Right cardiac atrium (tissue), 5 donors: ENCODE measurements around the gene CAMTA1. TPM values are rescaled to one million over a fixed set of nuclear protein-coding genes. Genes with fewer than 3 reads are reported as not detected.

Source experiments
- ATAC-seq, 2 donors: fragments of 200-7000 bp; cut with Tn5 transposase; one replicate each; pipeline versions ENCODE4 v1.8.0 to v1.9.1; 2020; ENCODE audit warnings: moderate library complexity in 2 of 2, mild to moderate bottlenecking in 1 of 2
- DNase-seq, 3 donors: peaks; one replicate each; pipeline ENCODE4 v3.0.0-alpha.2; 2020
- H3K27ac ChIP-seq: one replicate; pipeline ENCODE4 v1.5.1; 2013; ENCODE audit warnings: mild to moderate bottlenecking, low read length, control low read depth, moderate library complexity
- H3K27me3 ChIP-seq: one replicate; pipeline ENCODE4 v1.6.1; 2013; ENCODE audit not compliant: control insufficient read depth, insufficient read depth
- H3K4me1 ChIP-seq: one replicate; pipeline ENCODE4 v1.6.1; 2013; ENCODE audit warnings: low read length; ENCODE audit not compliant: control insufficient read depth, insufficient read depth
- H3K4me3 ChIP-seq: one replicate; pipeline ENCODE4 v1.5.1; 2013; ENCODE audit warnings: low read length, control low read depth
- H3K9me3 ChIP-seq: one replicate; pipeline ENCODE4 v1.6.1; 2013; ENCODE audit warnings: low read length; ENCODE audit not compliant: control insufficient read depth
- whole genome bisulfite sequencing: extraction: QIAGEN DNeasy Blood & Tissue Kit; methylation state at CpG from one replicate; pipeline ENCODE4 v1.1.7; 2013; 5-methylcytosine and 5-hydroxymethylcytosine counted together
- intact Hi-C, 4 donors: fragments of 100-400 bp; cut with DNase I; formaldehyde crosslinking; loops; one replicate each; pipeline versions ENCODE4 v1.11.0 to v1.14.0; 2022 to 2023
- polyA plus RNA-seq: library from polyadenylated mRNA; stranded (reverse); fragments of 200-250 nt; gene quantifications from one replicate; pipeline ENCODE4 v1.2.3, GENCODE V29; 2013
- total RNA-seq, 4 donors: library from RNA; stranded (reverse); fragmentation: NEBNext Ultra II Directional; extraction: Animal tissue kit (Norgen Biotek cat#: 25700); gene quantifications; one replicate each; pipeline ENCODE4 v1.2.1, GENCODE V29; 2021
- donor health status: healthy with polysubstance abuse.
- donor health status: DM: no; HTN: yes; CAD: no.
- donor health status: DM: no; HTN: no; CAD: no.
- donor health status: DM: no; HTN: yes; CAD: no; lungs with severe emphysema.
- donor health status: DM: yes; HTN: yes; CAD: no.

Gene CAMTA1
- total and polyA plus RNA-seq, 5 donors, result 155 to 334 (median 164) TPM

GRCh38 chr1:6776895-6777294 lies 8.4 kb upstream of the CAMTA1 start:
- 76% methylated on average over 7 of the region's 7 CpGs for WGBS
- H3K9me3 ChIP-seq, result no peaks in the 10 kb centered on the region
- intact Hi-C loops, result loop anchor here in 1 of 4 donors (10.0 kb wide), 1 partner anchor 62 kb away; no protein-coding TSS in a partner anchor
- H3K27ac ChIP-seq, result no peak overlapping the region
- ATAC-seq, result no peak
- DNase-seq, result no peak
- H3K27me3 ChIP-seq, result no peaks in the 10 kb centered on the region
- H3K4me3 ChIP-seq, result no peak overlapping the region
- no peaks in the 10 kb centered on the region for H3K4me1 ChIP-seq

GRCh38 chr1:6777813-6778212 lies 7.4 kb upstream of the CAMTA1 start:
- 84% methylated on average over 7 of the region's 7 CpGs for WGBS
- ATAC-seq (no peak), DNase-seq (no peak)
- no peak overlapping the region for H3K4me3 ChIP-seq
- intact Hi-C loops, result loop anchor here in 1 of 4 donors (10.0 kb wide), 1 partner anchor 63 kb away; no protein-coding TSS in a partner anchor
- no peaks in the 10 kb centered on the region for H3K4me1 ChIP-seq
- H3K27me3 ChIP-seq, result no peaks in the 10 kb centered on the region
- H3K9me3 ChIP-seq, result no peaks in the 10 kb centered on the region
- H3K27ac ChIP-seq, result no peak overlapping the region

GRCh38 chr1:6779089-6779805 lies 6.0 kb upstream of the CAMTA1 start:
- no peak for DNase-seq
- Histone ChIP-seq H3K4me3 (no peak overlapping the region), H3K27ac (no peak overlapping the region), H3K27me3 (no peaks in the 10 kb centered on the region), H3K4me1 (no peaks in the 10 kb centered on the region), H3K9me3 (no peaks in the 10 kb centered on the region)
- intact Hi-C loops, result loop anchor here in 1 of 4 donors (10.0 kb wide), 1 partner anchor 64 kb away; no protein-coding TSS in a partner anchor
- whole genome bisulfite sequencing, result 80% methylated on average over 7 of the region's 7 CpGs
- ATAC-seq, result no peak

- DNase-seq (no peak), ATAC-seq (no peak)
- Histone ChIP-seq H3K27ac (no peak overlapping the region), H3K4me3 (no peak overlapping the region), H3K9me3 (no peaks in the 10 kb centered on the region), H3K27me3 (no peaks in the 10 kb centered on the region), H3K4me1 (no peaks in the 10 kb centered on the region)
- 97% methylated on average over 6 of the region's 6 CpGs for WGBS
- intact Hi-C loops, result loop anchor here in 1 of 4 donors (10.0 kb wide), 1 partner anchor 57 kb away; no protein-coding TSS in a partner anchor
Observed at GRCh38 chr1:6782151-6782550, 3.1 kb upstream of the CAMTA1 start.

GRCh38 chr1:6783221-6783620 lies 2.0 kb upstream of the CAMTA1 start:
- 93% methylated on average over 4 of the region's 4 CpGs for WGBS
- Histone ChIP-seq H3K4me3 (peak overlapping the region; percentile 86), H3K27ac (no peak overlapping the region), H3K27me3 (no peaks in the 10 kb centered on the region), H3K9me3 (no peaks in the 10 kb centered on the region), H3K4me1 (no peaks in the 10 kb centered on the region)
- intact Hi-C loops, result loop anchor here in 1 of 4 donors (10.0 kb wide), 1 partner anchor 58 kb away; no protein-coding TSS in a partner anchor
- DNase-seq (no peak), ATAC-seq (no peak)

GRCh38 chr1:6783936-6784559 lies 1.2 kb upstream of the CAMTA1 start:
- Histone ChIP-seq H3K27ac (peak overlapping the region; percentile 92), H3K9me3 (no peaks in the 10 kb centered on the region), H3K27me3 (no peaks in the 10 kb centered on the region), H3K4me3 (peak overlapping the region; percentile 86), H3K4me1 (no peaks in the 10 kb centered on the region)
- peak; percentile 1 to 17 for ATAC-seq
- intact Hi-C loops, result loop anchor here in 1 of 4 donors (10.0 kb wide), 1 partner anchor 59 kb away; no protein-coding TSS in a partner anchor
- no peak for DNase-seq
- under 1% methylated on average over 40 of the region's 40 CpGs for WGBS

DNA sequence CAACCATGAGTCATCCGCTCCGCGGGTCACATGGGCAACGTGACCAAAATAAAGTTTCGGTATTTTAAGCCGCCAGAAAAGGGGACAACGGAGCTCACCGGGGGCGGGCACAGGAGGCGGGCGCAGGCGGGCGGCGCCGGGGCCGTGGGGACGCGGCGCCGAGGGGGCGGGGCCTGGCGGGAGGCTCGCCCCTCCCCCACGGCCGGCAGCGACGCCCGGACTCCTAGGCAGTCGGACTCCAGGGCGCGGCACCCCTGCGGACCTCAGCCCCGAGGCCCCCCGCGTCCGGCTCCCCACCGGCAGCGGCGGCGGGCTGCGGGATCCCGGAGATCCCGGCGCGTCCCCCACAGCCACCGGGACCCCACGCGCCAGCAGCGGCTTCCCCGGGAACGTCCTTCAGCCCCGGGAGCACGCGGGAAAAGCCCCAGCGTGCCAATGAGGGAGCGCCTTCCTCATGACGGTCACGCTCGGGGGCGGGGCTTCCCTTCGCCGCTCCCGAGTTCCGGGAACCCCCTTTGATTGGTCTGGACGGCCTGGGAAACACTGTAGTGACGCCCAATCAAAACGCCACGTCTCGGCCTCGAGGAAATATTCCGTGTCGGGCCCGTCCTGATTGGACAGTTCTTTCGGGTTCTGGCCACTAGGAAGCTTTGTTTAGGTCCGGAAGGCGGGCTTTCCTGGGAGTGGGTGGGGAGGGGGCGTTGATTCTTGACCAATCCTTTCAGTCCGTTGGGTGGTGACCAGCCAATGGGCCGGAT lies 515 bp upstream of the CAMTA1 start:
- no peaks in the 10 kb centered on the region for H3K27me3 ChIP-seq
- DNase-seq (peak; percentile 100), ATAC-seq (peak; percentile 95)
- WGBS, result under 1% methylated on average over 79 of the region's 79 CpGs
- intact Hi-C loops, result loop anchor here in 1 of 4 donors (10.0 kb wide), 1 partner anchor 60 kb away; no protein-coding TSS in a partner anchor
- no peaks in the 10 kb centered on the region for H3K9me3 ChIP-seq
- H3K4me3 ChIP-seq, result peak overlapping the region; percentile 86
- peak overlapping the region; percentile 92 for H3K27ac ChIP-seq
- no peaks in the 10 kb centered on the region for H3K4me1 ChIP-seq

- DNase-seq (peak; percentile 39 to 82 (median 78)), ATAC-seq (peak in 1 of 2 donors; percentile 0)
- peak overlapping the region; percentile 89 for H3K27ac ChIP-seq
- intact Hi-C loops, result loop anchor here in 1 of 4 donors (10.0 kb wide), 1 partner anchor 61 kb away; no protein-coding TSS in a partner anchor
- H3K4me1 ChIP-seq, result no peaks in the 10 kb centered on the region
- no peaks in the 10 kb centered on the region for H3K9me3 ChIP-seq
- peak overlapping the region; percentile 99 for H3K4me3 ChIP-seq
- 1% methylated on average over 75 of the region's 78 CpGs for WGBS
- no peaks in the 10 kb centered on the region for H3K27me3 ChIP-seq
Observed at GRCh38 chr1:6785728-6786505, 663 bp downstream of the CAMTA1 start.

- Histone ChIP-seq H3K9me3 (no peaks in the 10 kb centered on the region), H3K4me1 (no peaks in the 10 kb centered on the region), H3K4me3 (no peak overlapping the region), H3K27me3 (no peaks in the 10 kb centered on the region), H3K27ac (no peak overlapping the region)
- DNase-seq (no peak), ATAC-seq (no peak)
- intact Hi-C loops, result loop anchor here in 1 of 4 donors (10.0 kb wide), 1 partner anchor 64 kb away; no protein-coding TSS in a partner anchor
- WGBS, result 55% methylated on average over 2 of the region's 2 CpGs
Observed at GRCh38 chr1:6788946-6789345, 3.7 kb downstream of the CAMTA1 start.

- 79% methylated on average over 2 of the region's 2 CpGs for whole genome bisulfite sequencing
- ATAC-seq (no peak), DNase-seq (no peak)
- H3K27me3 ChIP-seq, result no peaks in the 10 kb centered on the region
- no peaks in the 10 kb centered on the region for H3K9me3 ChIP-seq
- peaks cover 1% of the 10 kb centered on the region for H3K4me1 ChIP-seq
- no peak overlapping the region for H3K4me3 ChIP-seq
- intact Hi-C loops, result loop anchor here (5.0 to 10.0 kb wide), 5 partner anchors 95 to 425 kb away; no protein-coding TSS in a partner anchor
- no peak overlapping the region for H3K27ac ChIP-seq
Observed at GRCh38 chr1:6790146-6790545, 4.9 kb downstream of the CAMTA1 start.
